K562 (cell line): ENCODE results near the gene WDR64. TPM values are rescaled to one million over a fixed set of nuclear protein-coding genes. Genes with fewer than 3 reads are reported as not detected.
A peak's percentile ranks its signal among the peaks of the same experiment; 100 is the strongest.

Experiments used
- ARHGAP35 ChIP-seq: fragments of 450-650 bp; IDR thresholded peaks from 2 replicates; pipeline ENCODE4 v1.6.1; 2018; ENCODE audit not compliant: partially characterized antibody
- EP400 ChIP-seq: fragments of 450-650 bp; IDR thresholded peaks from 2 replicates; pipeline ENCODE4 v1.6.1; 2017; ENCODE audit warnings: antibody characterized with exemption, mild to moderate bottlenecking, moderate library complexity
- HMG20B ChIP-seq: fragments of 250-450 bp; sonication (Bioruptor Pico); IDR thresholded peaks from 2 replicates; pipeline ENCODE4 v1.5.0; 2021; ENCODE audit warnings: mild to moderate bottlenecking
- IFI16 ChIP-seq: fragments of 250-450 bp; sonication (Bioruptor Pico); IDR thresholded peaks from 2 replicates; pipeline ENCODE4 v2.1.2; 2022; ENCODE audit warnings: mild to moderate bottlenecking, inconsistent platforms
- MCM7 ChIP-seq, 2 experiments: fragments of 450-650 bp; IDR thresholded peaks; 2 replicates each; pipeline ENCODE4 v1.6.1; 2016 to 2018
- NFYB ChIP-seq: IDR thresholded peaks from 2 replicates; pipeline ENCODE4 v1.6.1; 2011; ENCODE audit warnings: mild to moderate bottlenecking, moderate library complexity; ENCODE audit not compliant: insufficient read length; ENCODE audit errors: extremely low read depth
- POLR2AphosphoS5 ChIP-seq: IDR thresholded peaks from 2 replicates; pipeline ENCODE4 v1.6.1; 2011; ENCODE audit warnings: mild to moderate bottlenecking, low read depth, low read length, moderate library complexity; ENCODE audit not compliant: control insufficient read depth, insufficient read depth
- PPARD ChIP-seq: fragments of 250-450 bp; sonication (Bioruptor Pico); IDR thresholded peaks from 2 replicates; pipeline ENCODE4 v1.8.0; 2022; ENCODE audit warnings: inconsistent platforms, mild to moderate bottlenecking, moderate library complexity
- SP2 ChIP-seq: IDR thresholded peaks from 2 replicates; pipeline ENCODE4 v1.6.1; 2011; ENCODE audit warnings: mild to moderate bottlenecking, low read depth, low read length, moderate library complexity; ENCODE audit not compliant: poor library complexity, severe bottlenecking; ENCODE audit errors: extremely low read depth
- SRSF3 ChIP-seq: fragments of 200-400 bp; formaldehyde crosslinking; IDR thresholded peaks from 2 replicates; pipeline ENCODE4 v1.6.1; 2016; ENCODE audit warnings: mild to moderate bottlenecking, low read length, moderate library complexity; ENCODE audit not compliant: insufficient read depth
- TSHZ1 ChIP-seq: fragments of 250-450 bp; sonication (Bioruptor Pico); IDR thresholded peaks from 2 replicates; pipeline ENCODE4 v1.4.0; 2020; ENCODE audit warnings: mild to moderate bottlenecking, moderate library complexity
- ZNF212 ChIP-seq: fragments of 450-650 bp; formaldehyde crosslinking; IDR thresholded peaks from 2 replicates; pipeline ENCODE4 v1.4.0; 2020; ENCODE audit warnings: mild to moderate bottlenecking
- ZNF3 ChIP-seq: fragments of 250-450 bp; sonication (Bioruptor Pico); IDR thresholded peaks from 2 replicates; pipeline ENCODE4 v1.5.0; 2021; ENCODE audit warnings: mild to moderate bottlenecking, moderate library complexity
- ZNF311 ChIP-seq: fragments of 250-450 bp; sonication (Bioruptor Pico); IDR thresholded peaks from 2 replicates; pipeline ENCODE4 v1.4.0; 2020; ENCODE audit warnings: mild to moderate bottlenecking, moderate library complexity
- ZNF586 ChIP-seq: fragments of 450-650 bp; formaldehyde crosslinking; conservative IDR thresholded peaks from 2 replicates; pipeline ENCODE4 v1.4.0; 2020; ENCODE audit warnings: mild to moderate bottlenecking, moderate library complexity
- ZNF707 ChIP-seq: fragments of 250-450 bp; sonication (Bioruptor Pico); conservative IDR thresholded peaks from 2 replicates; pipeline ENCODE4 v1.8.0; 2022; ENCODE audit warnings: inconsistent platforms, mild to moderate bottlenecking, moderate library complexity
- polyA plus RNA-seq, 8 experiments: library from polyadenylated mRNA; depleted of rRNA in 4 of 8; stranded (reverse) in 5 of 8; unstranded in 3 of 8; fragments of >200 nt; fragmentation: Nextera tagmentation in 2 of 8; fragmentation: Illumina TruSeq in 1 of 8; extraction: Ambion mirVana in 2 of 8; extraction: Trizol in 1 of 8; gene quantifications; 2 replicates each; pipeline versions ENCODE4 v1.2.1 to v1.2.3, GENCODE V29; 2011 to 2014; ENCODE audit warnings: inconsistent platforms in 1 of 8, missing spikeins in 1 of 8
- total RNA-seq, 7 experiments: library from RNA; depleted of rRNA in 6 of 7; stranded (reverse); fragments of >200 nt in 6 of 7; fragmentation: Illumina TruSeq in 2 of 7; extraction: Trizol in 2 of 7; gene quantifications; 2 replicates each; pipeline versions ENCODE4 v1.2.1 to v1.2.3, GENCODE V29; 2011 to 2021; ENCODE audit warnings: low replicate concordance in 1 of 7
- TF ChIP-seq, protein P1 (sequence below): fragments of 450-650 bp; formaldehyde crosslinking; IDR thresholded peaks from 2 replicates; pipeline ENCODE4 v1.4.0; 2020; ENCODE audit warnings: mild to moderate bottlenecking
- TF ChIP-seq, protein P2 (sequence below): sonication (generic); formaldehyde crosslinking; IDR thresholded peaks from 2 replicates; pipeline ENCODE4 v1.8.1; 2023; ENCODE audit warnings: missing genetic modification reagents, mild to moderate bottlenecking, borderline replicate concordance

WDR64 gene
- total and polyA plus RNA-seq, 9 of the 15 experiments (the other 6 are each of a cell fraction or from before 2014, with no cell fraction given), result 0.06 to 0.29 (median 0.19) TPM; not detected in 5

- TF ChIP-seq IFI16 (CRISPR knock-in tag) (peak; percentile 94), PPARD (CRISPR knock-in tag) (peak; percentile 70; the same call in 1 of the 2 replicates), ZNF707 (CRISPR knock-in tag) (peak; percentile 76), POLR2AphosphoS5 (no peak), ZNF311 (CRISPR knock-in tag) (peak; percentile 99), ZNF586 (CRISPR knock-in tag) (peak; percentile 76), MCM7 (IDR thresholded peaks at IDR 0.05) (no peak), ZNF3 (CRISPR knock-in tag) (no peak), NFYB (no peak), SRSF3 (no peak), HMG20B (CRISPR knock-in tag) (no peak), SP2 (no peak), ARHGAP35 (no peak), EP400 (no peak; the same call in 1 of the 2 replicates), ZNF212 (CRISPR knock-in tag) (peak; percentile 85; the same call in 1 of the 2 replicates), TSHZ1 (CRISPR knock-in tag) (peak; percentile 93)
- TF ChIP-seq, protein P1, sequence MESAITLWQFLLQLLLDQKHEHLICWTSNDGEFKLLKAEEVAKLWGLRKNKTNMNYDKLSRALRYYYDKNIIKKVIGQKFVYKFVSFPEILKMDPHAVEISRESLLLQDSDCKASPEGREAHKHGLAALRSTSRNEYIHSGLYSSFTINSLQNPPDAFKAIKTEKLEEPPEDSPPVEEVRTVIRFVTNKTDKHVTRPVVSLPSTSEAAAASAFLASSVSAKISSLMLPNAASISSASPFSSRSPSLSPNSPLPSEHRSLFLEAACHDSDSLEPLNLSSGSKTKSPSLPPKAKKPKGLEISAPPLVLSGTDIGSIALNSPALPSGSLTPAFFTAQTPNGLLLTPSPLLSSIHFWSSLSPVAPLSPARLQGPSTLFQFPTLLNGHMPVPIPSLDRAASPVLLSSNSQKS, result peak; percentile 90; the same call in 1 of the 2 replicates
- TF ChIP-seq, protein P2, sequence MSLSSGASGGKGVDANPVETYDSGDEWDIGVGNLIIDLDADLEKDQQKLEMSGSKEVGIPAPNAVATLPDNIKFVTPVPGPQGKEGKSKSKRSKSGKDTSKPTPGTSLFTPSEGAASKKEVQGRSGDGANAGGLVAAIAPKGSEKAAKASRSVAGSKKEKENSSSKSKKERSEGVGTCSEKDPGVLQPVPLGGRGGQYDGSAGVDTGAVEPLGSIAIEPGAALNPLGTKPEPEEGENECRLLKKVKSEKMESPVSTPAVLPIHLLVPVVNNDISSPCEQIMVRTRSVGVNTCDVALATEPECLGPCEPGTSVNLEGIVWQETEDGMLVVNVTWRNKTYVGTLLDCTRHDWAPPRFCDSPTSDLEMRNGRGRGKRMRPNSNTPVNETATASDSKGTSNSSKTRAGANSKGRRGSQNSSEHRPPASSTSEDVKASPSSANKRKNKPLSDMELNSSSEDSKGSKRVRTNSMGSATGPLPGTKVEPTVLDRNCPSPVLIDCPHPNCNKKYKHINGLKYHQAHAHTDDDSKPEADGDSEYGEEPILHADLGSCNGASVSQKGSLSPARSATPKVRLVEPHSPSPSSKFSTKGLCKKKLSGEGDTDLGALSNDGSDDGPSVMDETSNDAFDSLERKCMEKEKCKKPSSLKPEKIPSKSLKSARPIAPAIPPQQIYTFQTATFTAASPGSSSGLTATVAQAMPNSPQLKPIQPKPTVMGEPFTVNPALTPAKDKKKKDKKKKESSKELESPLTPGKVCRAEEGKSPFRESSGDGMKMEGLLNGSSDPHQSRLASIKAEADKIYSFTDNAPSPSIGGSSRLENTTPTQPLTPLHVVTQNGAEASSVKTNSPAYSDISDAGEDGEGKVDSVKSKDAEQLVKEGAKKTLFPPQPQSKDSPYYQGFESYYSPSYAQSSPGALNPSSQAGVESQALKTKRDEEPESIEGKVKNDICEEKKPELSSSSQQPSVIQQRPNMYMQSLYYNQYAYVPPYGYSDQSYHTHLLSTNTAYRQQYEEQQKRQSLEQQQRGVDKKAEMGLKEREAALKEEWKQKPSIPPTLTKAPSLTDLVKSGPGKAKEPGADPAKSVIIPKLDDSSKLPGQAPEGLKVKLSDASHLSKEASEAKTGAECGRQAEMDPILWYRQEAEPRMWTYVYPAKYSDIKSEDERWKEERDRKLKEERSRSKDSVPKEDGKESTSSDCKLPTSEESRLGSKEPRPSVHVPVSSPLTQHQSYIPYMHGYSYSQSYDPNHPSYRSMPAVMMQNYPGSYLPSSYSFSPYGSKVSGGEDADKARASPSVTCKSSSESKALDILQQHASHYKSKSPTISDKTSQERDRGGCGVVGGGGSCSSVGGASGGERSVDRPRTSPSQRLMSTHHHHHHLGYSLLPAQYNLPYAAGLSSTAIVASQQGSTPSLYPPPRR (CRISPR knock-in tag), result no peak
Observed at GRCh38 chr1:241696815-241697639, 44.9 kb downstream of the WDR64 start (continued).
